PC-3 (cell line): ENCODE data around the gene ZC3H12C. TPM values are rescaled to one million over a fixed set of nuclear protein-coding genes. Genes with fewer than 3 reads are reported as not detected.

Experiments used
- ATAC-seq: fragments of 200-7000 bp; cut with Tn5 transposase; 2 replicates; pipeline ENCODE4 v1.9.1; 2020; ENCODE audit warnings: mild to moderate bottlenecking, moderate library complexity
- BruUV-seq: library from RNA; stranded (reverse); fragments of 400-500 nt; replicated peaks from 2 replicates; lab custom pipeline; 2021; lab: Mats Ljungman, UMichigan
- CTCF ChIA-PET: fragments of 300-600 bp; sonication (Branson Sonifier 250); formaldehyde crosslinking; loops from one replicate; lab custom pipeline; 2022; ENCODE audit warnings: antibody characterized with exemption; lab: Charles Lee
- POLR2A ChIA-PET: fragments of 300-600 bp; sonication (Branson Sonifier 250); formaldehyde crosslinking; loops from one replicate; lab custom pipeline; 2022; ENCODE audit warnings: antibody characterized with exemption; ENCODE audit not compliant: unreplicated experiment; lab: Charles Lee
- DNase-seq: peaks from one replicate; pipeline ENCODE4 v3.0.0-alpha.2; 2015
- H2AFZ ChIP-seq: fragments of 300-600 bp; sonication (generic); 2 replicates; pipeline ENCODE4 v1.6.0; 2016; ENCODE audit warnings: antibody characterized with exemption, low read length
- H3F3A ChIP-seq: fragments of 300-600 bp; sonication (generic); one replicate; pipeline ENCODE4 v1.6.0; 2017; ENCODE audit warnings: antibody characterized with exemption, low read length, control low read depth, mild to moderate bottlenecking; ENCODE audit not compliant: unreplicated experiment
- H3K27ac ChIP-seq: fragments of 300-600 bp; sonication (generic); 2 replicates; pipeline ENCODE4 v1.5.1; 2016; ENCODE audit warnings: mild to moderate bottlenecking, low read length
- H3K27me3 ChIP-seq: fragments of 300-600 bp; sonication (generic); 2 replicates; pipeline ENCODE4 v1.6.1; 2016; ENCODE audit warnings: low read length, mixed read lengths
- H3K36me3 ChIP-seq: fragments of 300-600 bp; sonication (generic); 2 replicates; pipeline ENCODE4 v1.6.1; 2016; ENCODE audit warnings: low read depth, mixed run types, low read length, mixed read lengths
- H3K4me1 ChIP-seq: fragments of 300-600 bp; sonication (generic); 2 replicates; pipeline ENCODE4 v1.5.1; 2016; ENCODE audit warnings: low read length; ENCODE audit not compliant: insufficient read depth
- H3K4me2 ChIP-seq: fragments of 300-600 bp; sonication (generic); 2 replicates; pipeline ENCODE4 v1.6.0; 2016; ENCODE audit warnings: low read length
- H3K4me3 ChIP-seq: fragments of 300-600 bp; sonication (generic); 2 replicates; pipeline ENCODE4 v1.5.1; 2016; ENCODE audit warnings: mild to moderate bottlenecking, low read length, mixed read lengths
- H3K79me2 ChIP-seq: fragments of 300-600 bp; sonication (generic); 2 replicates; pipeline ENCODE4 v1.6.1; 2017; ENCODE audit warnings: low read length, mixed read lengths
- H3K9ac ChIP-seq: fragments of 300-600 bp; sonication (generic); 2 replicates; pipeline ENCODE4 v1.6.0; 2016; ENCODE audit warnings: mild to moderate bottlenecking, low read length
- H3K9me2 ChIP-seq: fragments of 300-600 bp; sonication (generic); replicated peaks from 2 replicates; pipeline ENCODE4 v1.6.1; 2016; ENCODE audit warnings: mixed run types, low read length, mixed read lengths
- H3K9me3 ChIP-seq: fragments of 300-600 bp; sonication (generic); 2 replicates; pipeline ENCODE4 v1.6.1; 2016; ENCODE audit warnings: low read length, mixed read lengths
- H4K20me1 ChIP-seq: fragments of 300-600 bp; sonication (generic); 2 replicates; pipeline ENCODE4 v1.6.1; 2016; ENCODE audit warnings: low read length, mixed read lengths
- EZH2 ChIP-seq: fragments of 300-600 bp; sonication (generic); IDR thresholded peaks from one replicate; pipeline ENCODE4 v1.6.1; 2017; ENCODE audit warnings: antibody characterized with exemption, mild to moderate bottlenecking, low read length; ENCODE audit not compliant: unreplicated experiment
- EZH2phosphoT487 ChIP-seq: fragments of 300-600 bp; sonication (generic); IDR thresholded peaks from 2 replicates; pipeline ENCODE4 v1.6.1; 2018; ENCODE audit warnings: mild to moderate bottlenecking, antibody characterized with exemption, low read length, borderline replicate concordance
- intact Hi-C: fragments of 100-400 bp; cut with micrococcal nuclease; formaldehyde crosslinking; loops from 2 replicates; pipeline ENCODE4 v1.9.0; 2023
- total RNA-seq: library from RNA; depleted of rRNA; stranded (reverse); fragments of >200 nt; gene quantifications from 2 replicates; pipeline ENCODE4 v1.2.3, GENCODE V29; 2014
- TF ChIP-seq, protein P1 (sequence below): fragments of 300-600 bp; sonication (generic); conservative IDR thresholded peaks from 2 replicates; pipeline ENCODE4 v1.5.1; 2017; ENCODE audit warnings: antibody characterized with exemption, low read depth, mild to moderate bottlenecking, low read length

ZC3H12C gene
- total RNA-seq, 1 experiment from 2014 or later = 30.7 TPM

DNA sequence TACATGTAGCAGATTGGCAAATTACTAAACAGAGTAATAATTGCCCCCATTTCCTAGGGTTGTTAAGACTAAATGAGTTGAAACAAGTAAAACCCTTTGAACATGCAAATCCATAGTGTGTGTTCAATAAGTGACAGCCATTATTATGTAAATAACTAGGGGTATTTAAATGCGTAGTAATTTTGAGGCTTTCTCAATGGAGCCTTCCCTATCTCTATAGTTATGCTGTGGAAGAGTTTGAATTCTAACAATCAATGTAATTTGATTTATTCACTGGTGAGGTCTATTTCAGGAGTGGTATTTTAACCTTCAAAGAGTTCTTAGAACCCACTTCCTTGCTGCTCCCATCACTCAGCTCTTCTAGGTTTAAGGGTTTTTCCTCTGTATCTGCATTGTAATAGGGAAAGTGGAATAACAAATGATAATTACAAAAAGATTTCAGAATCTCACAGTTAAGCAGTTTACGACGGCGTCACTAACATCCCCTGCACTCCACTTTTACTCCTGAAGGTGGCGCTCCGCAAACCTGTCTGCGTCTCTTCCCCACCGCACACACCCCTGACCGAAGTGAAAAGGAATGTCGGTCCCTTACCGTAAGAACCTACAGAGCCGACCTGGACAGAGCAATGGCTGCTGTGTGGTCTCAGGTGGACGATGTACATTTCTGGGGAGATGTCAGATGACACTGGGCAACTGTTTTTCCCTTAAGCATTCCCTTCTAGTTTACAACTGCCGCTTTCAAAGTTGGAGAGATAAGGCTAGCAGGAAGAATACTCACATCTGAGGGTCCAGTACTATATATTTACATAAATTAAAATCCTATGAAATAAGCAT, 80.8 kb downstream of the ZC3H12C start:
- Histone ChIP-seq H3K4me1 (no peaks in the 10 kb centered on the region), H2AFZ (no peak overlapping the region), H4K20me1 (no peaks in the 10 kb centered on the region), H3K9me2 (no peaks in the 10 kb centered on the region), H3K9ac (no peak overlapping the region), H3K4me3 (no peak overlapping the region), H3K4me2 (no peak overlapping the region), H3K27ac (no peak overlapping the region), H3K36me3 (no peaks in the 10 kb centered on the region; the same call in 1 of the 2 replicates), H3K9me3 (no peaks in the 10 kb centered on the region), H3F3A (no peaks in the 10 kb centered on the region), H3K27me3 (no peaks in the 10 kb centered on the region), H3K79me2 (no peaks in the 10 kb centered on the region)
- DNase-seq (peak; percentile 37), ATAC-seq (no peak)
- intact Hi-C loops = no loop called here
- no peak for TF ChIP-seq EZH2
- TF ChIP-seq, protein P1, sequence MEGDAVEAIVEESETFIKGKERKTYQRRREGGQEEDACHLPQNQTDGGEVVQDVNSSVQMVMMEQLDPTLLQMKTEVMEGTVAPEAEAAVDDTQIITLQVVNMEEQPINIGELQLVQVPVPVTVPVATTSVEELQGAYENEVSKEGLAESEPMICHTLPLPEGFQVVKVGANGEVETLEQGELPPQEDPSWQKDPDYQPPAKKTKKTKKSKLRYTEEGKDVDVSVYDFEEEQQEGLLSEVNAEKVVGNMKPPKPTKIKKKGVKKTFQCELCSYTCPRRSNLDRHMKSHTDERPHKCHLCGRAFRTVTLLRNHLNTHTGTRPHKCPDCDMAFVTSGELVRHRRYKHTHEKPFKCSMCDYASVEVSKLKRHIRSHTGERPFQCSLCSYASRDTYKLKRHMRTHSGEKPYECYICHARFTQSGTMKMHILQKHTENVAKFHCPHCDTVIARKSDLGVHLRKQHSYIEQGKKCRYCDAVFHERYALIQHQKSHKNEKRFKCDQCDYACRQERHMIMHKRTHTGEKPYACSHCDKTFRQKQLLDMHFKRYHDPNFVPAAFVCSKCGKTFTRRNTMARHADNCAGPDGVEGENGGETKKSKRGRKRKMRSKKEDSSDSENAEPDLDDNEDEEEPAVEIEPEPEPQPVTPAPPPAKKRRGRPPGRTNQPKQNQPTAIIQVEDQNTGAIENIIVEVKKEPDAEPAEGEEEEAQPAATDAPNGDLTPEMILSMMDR = peak; percentile 86
- BruUV-seq = no TSS peak
- ChIA-PET CTCF (no interaction called here), POLR2A (no interaction called here)

DNA sequence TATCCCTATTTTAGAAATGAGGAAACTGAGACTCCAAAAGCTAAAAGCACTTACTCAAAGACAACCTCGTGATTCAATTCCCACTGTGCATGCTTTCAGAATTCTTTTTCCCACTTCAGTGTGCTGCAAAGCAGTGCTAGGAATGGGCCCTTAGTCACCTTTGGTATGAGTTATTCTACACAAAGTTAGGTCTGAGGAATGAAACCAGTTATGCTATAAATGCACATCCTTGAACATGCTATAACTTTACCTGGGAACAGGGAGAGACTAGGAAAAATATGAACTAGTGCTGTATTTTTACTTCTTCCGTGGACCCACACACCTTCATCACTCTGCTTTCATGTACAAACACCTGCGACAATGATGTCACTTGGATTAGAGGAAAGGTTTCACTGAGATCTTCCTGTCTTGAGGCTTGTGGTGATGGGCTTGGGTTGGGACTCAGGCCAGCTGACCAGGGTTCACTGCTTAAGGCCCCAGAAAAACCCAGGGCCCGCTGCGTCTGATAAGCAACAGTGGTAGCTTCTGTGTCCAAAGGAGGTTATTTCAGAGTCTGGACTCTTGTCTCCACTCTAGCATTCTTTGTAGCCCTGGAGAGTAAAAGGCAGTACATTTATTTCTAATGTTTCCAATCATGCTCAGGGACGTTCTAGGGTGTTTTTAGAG, 81.6 kb downstream of the ZC3H12C start:
- Histone ChIP-seq H3K27me3 (no peaks in the 10 kb centered on the region), H3K4me3 (no peak overlapping the region), H3K9ac (no peak overlapping the region), H3K79me2 (no peaks in the 10 kb centered on the region), H3K9me3 (no peaks in the 10 kb centered on the region), H3K36me3 (no peaks in the 10 kb centered on the region; the same call in 1 of the 2 replicates), H3K4me1 (no peaks in the 10 kb centered on the region), H3K27ac (no peak overlapping the region), H3F3A (no peaks in the 10 kb centered on the region), H2AFZ (no peak overlapping the region), H4K20me1 (no peaks in the 10 kb centered on the region), H3K9me2 (no peaks in the 10 kb centered on the region), H3K4me2 (no peak overlapping the region)
- TSS peak; percentile 6 for BruUV-seq
- ChIA-PET CTCF (no interaction called here), POLR2A (no interaction called here)
- DNase-seq (no peak), ATAC-seq (peak; percentile 14)
- TF ChIP-seq EZH2phosphoT487 = no peak
- TF ChIP-seq, protein P1 = no peak
- TF ChIP-seq EZH2 = no peak
- intact Hi-C loops = no loop called here
